GM12801 (cell line): Measurements from ENCODE around the gene NIPSNAP2.

Source experiments
- TF ChIP-seq, protein P1 (sequence below): IDR thresholded peaks from one replicate; pipeline ENCODE4 v1.5.1; 2011; ENCODE audit warnings: control low read depth; ENCODE audit not compliant: insufficient read length; ENCODE audit errors: extremely low read depth

Gene NIPSNAP2

DNA sequence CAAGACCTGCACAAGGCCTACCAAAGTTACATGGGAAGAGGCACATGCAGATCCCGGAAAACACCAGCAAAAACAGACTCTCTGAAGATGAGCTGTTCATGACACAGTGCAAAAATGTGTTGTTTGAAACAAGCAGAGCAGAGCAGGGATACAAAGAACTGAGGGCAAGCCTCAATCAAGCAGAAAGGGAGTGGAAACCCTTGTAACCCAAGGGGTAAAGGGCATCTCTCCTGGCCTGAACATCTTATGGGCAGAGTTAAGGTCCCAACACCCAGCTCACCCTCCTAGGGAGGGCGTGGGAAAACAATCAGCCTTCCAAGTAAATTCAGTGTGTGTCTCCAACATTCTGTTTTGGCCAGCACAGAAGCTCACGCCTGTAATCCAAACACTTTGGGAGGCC lies 76.3 kb downstream of the NIPSNAP2 start:
- TF ChIP-seq, protein P1, sequence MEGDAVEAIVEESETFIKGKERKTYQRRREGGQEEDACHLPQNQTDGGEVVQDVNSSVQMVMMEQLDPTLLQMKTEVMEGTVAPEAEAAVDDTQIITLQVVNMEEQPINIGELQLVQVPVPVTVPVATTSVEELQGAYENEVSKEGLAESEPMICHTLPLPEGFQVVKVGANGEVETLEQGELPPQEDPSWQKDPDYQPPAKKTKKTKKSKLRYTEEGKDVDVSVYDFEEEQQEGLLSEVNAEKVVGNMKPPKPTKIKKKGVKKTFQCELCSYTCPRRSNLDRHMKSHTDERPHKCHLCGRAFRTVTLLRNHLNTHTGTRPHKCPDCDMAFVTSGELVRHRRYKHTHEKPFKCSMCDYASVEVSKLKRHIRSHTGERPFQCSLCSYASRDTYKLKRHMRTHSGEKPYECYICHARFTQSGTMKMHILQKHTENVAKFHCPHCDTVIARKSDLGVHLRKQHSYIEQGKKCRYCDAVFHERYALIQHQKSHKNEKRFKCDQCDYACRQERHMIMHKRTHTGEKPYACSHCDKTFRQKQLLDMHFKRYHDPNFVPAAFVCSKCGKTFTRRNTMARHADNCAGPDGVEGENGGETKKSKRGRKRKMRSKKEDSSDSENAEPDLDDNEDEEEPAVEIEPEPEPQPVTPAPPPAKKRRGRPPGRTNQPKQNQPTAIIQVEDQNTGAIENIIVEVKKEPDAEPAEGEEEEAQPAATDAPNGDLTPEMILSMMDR, result no peak

DNA sequence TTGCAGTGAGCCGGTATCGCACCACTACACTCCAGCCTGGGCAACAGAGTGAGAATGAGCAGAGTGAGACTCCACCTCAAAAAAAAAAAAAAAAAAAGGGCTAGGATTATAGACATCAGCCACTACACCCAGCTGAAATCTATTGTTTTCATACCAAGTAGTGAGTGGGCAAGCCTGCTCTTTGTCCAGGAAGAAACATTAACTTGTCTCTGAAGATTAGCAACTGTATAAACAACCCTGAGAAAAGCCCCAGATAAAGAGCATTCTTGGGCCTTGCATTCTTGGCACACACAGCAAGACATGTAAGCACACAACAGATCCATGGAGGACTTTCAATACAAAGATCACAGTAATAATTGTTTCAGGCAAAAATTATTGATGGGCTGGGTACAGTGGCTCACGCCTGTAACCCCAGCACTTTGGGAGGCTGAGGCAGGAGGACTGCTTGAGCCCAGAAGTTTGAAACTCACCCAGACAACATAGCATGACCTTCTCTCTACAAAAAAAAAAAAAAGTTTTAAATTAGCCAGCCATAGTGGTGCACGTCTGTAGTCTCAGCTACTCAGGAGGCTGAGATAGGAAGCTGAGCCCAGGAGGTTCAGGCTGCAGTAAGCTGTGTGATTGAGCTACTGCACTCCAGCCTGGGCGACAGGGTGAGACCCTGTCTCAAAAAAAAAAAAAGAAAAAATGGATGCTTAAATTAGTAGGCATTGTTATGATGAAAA lies 82.5 kb downstream of the NIPSNAP2 start:
- TF ChIP-seq, protein P1, result no peak

DNA sequence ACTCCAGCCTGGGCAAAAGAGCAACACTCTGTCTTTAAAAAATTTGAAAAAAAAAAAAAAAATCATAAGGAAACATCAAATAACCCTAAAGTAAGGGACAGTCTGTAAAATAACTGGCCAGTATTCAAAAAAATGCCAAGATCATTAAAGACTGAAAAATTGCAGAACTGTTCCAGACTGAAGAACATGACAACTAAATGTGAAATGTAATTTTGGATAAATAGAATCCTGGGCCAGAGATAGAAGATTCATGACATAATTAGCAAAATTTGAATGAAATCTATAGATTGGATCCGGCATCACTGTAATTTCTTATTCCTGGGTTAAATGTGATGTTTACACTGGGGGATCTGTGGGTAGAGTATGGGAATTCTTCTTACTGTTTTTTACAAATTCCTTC lies 83.9 kb downstream of the NIPSNAP2 start:
- TF ChIP-seq, protein P1, result no peak
